SK-N-SH (cell line): Measurements from ENCODE around the gene VRTN. TPM values are rescaled to one million over a fixed set of nuclear protein-coding genes. Genes with fewer than 3 reads are reported as not detected.

Experiments used
- CTCF ChIA-PET: fragments of 300-600, 350-600 bp; formaldehyde crosslinking; extraction: SDS; loops from one replicate; lab custom pipeline; 2021; lab: Yijun Ruan, JAX
- POLR2A ChIA-PET: fragments of 350-600 bp; sonication (Branson Sonifier 250); formaldehyde crosslinking; extraction: SDS; loops from one replicate; lab custom pipeline; 2020; ENCODE audit warnings: antibody characterized with exemption, inconsistent platforms; lab: Yijun Ruan, JAX
- DNase-seq: peaks from one replicate; pipeline ENCODE4 v3.0.0; 2012
- H2AFZ ChIP-seq: fragments of 200-600 bp; sonication (generic); 2 replicates; pipeline ENCODE4 v1.8.1; 2016; ENCODE audit warnings: antibody characterized with exemption, mild to moderate bottlenecking, low read depth
- H3F3A ChIP-seq: fragments of 200-600 bp; sonication (generic); replicated peaks from 2 replicates; pipeline ENCODE3; 2016; ENCODE audit warnings: antibody characterized with exemption, mild to moderate bottlenecking; ENCODE audit not compliant: insufficient read depth
- H3K27ac ChIP-seq, 2 experiments: fragments of 200-500 bp in 1 of 2; fragments of 200-600 bp in 1 of 2; sonication (Bioruptor generic) in 1 of 2; sonication (generic), shearing (Covaris generic) in 1 of 2; 2 replicates each; pipeline versions ENCODE4 v1.5.1 to v1.6.1; 2014 to 2016; ENCODE audit warnings: low read depth in 2 of 2, inconsistent platforms in 1 of 2, low read length in 1 of 2, mild to moderate bottlenecking in 1 of 2, mixed read lengths in 1 of 2
- H3K27me3 ChIP-seq: fragments of 200-600 bp; sonication (generic), shearing (Covaris generic); 2 replicates; pipeline ENCODE4 v1.6.1; 2016; ENCODE audit warnings: mixed run types; ENCODE audit not compliant: insufficient read depth
- H3K36me3 ChIP-seq, 2 experiments: fragments of 200-500 bp in 1 of 2; fragments of 200-600 bp in 1 of 2; sonication (Bioruptor generic) in 1 of 2; sonication (generic) in 1 of 2; replicated peaks in 1 of 2; 2 replicates each; pipeline versions ENCODE3 to v1.5.1; 2014 to 2016; ENCODE audit warnings: low read length in 1 of 2, mild to moderate bottlenecking in 1 of 2; ENCODE audit not compliant: insufficient read depth in 2 of 2, control insufficient read depth in 1 of 2
- H3K4me1 ChIP-seq, 2 experiments: fragments of 200-500 bp in 1 of 2; fragments of 200-600 bp in 1 of 2; sonication (Bioruptor generic) in 1 of 2; sonication (generic), shearing (Covaris generic) in 1 of 2; 2 replicates each; pipeline versions ENCODE4 v1.5.1 to v1.6.1; 2014 to 2016; ENCODE audit warnings: low read depth in 1 of 2, low read length in 1 of 2, mixed run types in 1 of 2; ENCODE audit not compliant: insufficient read depth in 2 of 2, control insufficient read depth in 1 of 2
- H3K4me2 ChIP-seq: fragments of 200-600 bp; sonication (generic), shearing (Covaris generic); 2 replicates; pipeline ENCODE4 v1.6.1; 2017; ENCODE audit warnings: mixed run types
- H3K4me3 ChIP-seq, 2 experiments: fragments of 200-500 bp in 1 of 2; fragments of 200-600 bp in 1 of 2; sonication (Bioruptor generic) in 1 of 2; sonication (generic), shearing (Covaris generic) in 1 of 2; 2 replicates each; pipeline versions ENCODE4 v1.5.1 to v1.8.1; 2014 to 2016; ENCODE audit warnings: low read depth in 2 of 2, inconsistent platforms in 1 of 2, low read length in 1 of 2, mild to moderate bottlenecking in 1 of 2, mixed read lengths in 1 of 2, moderate library complexity in 1 of 2
- H3K79me2 ChIP-seq: fragments of 200-600 bp; sonication (generic); 2 replicates; pipeline ENCODE4 v1.8.1; 2017; ENCODE audit warnings: mild to moderate bottlenecking; ENCODE audit not compliant: insufficient read depth
- H3K9ac ChIP-seq: fragments of 200-600 bp; sonication (generic); 2 replicates; pipeline ENCODE4 v1.6.1; 2017; ENCODE audit warnings: mixed run types
- H3K9me2 ChIP-seq: fragments of 200-600 bp; sonication (generic); 2 replicates; pipeline ENCODE4 v1.6.1; 2017; ENCODE audit warnings: mixed run types
- H3K9me3 ChIP-seq: fragments of 200-600 bp; sonication (generic); 2 replicates; pipeline ENCODE4 v1.6.1; 2017; ENCODE audit warnings: mixed run types, mild to moderate bottlenecking, moderate library complexity
- H4K20me1 ChIP-seq: fragments of 200-600 bp; sonication (generic); 2 replicates; pipeline ENCODE4 v1.6.1; 2017; ENCODE audit warnings: mild to moderate bottlenecking, mixed run types; ENCODE audit not compliant: insufficient read depth
- CHD2 ChIP-seq: fragments of 150-350 bp; IDR thresholded peaks from 2 replicates; pipeline ENCODE4 v1.6.1; 2018; ENCODE audit warnings: low read length; ENCODE audit not compliant: partially characterized antibody
- CTCF ChIP-seq: fragments of 200-600 bp; sonication (generic); IDR thresholded peaks from 2 replicates; pipeline ENCODE4 v1.6.1; 2017; ENCODE audit warnings: antibody characterized with exemption, mild to moderate bottlenecking, moderate library complexity
- EP300 ChIP-seq, 2 experiments: IDR thresholded peaks; 2 replicates each; pipeline versions ENCODE4 v1.4.0 to v1.6.1; 2012; ENCODE audit warnings: borderline replicate concordance in 1 of 2, low read depth in 1 of 2, low read length in 1 of 2
- FOSL2 ChIP-seq: IDR thresholded peaks from 2 replicates; pipeline ENCODE4 v1.4.0; 2012; ENCODE audit warnings: low read depth, mild to moderate bottlenecking, moderate library complexity, borderline replicate concordance
- JUND ChIP-seq: IDR thresholded peaks from 2 replicates; pipeline ENCODE4 v1.4.0; 2012
- MXI1 ChIP-seq: IDR thresholded peaks from 2 replicates; pipeline ENCODE4 v1.6.1; 2012; ENCODE audit warnings: mild to moderate bottlenecking, low read depth, low read length, improper control_type of control experiment
- NFIC ChIP-seq: IDR thresholded peaks from 2 replicates; pipeline ENCODE4 v1.4.0; 2012; ENCODE audit warnings: borderline replicate concordance
- NRF1 ChIP-seq: IDR thresholded peaks from 2 replicates; pipeline ENCODE4 v1.6.1; 2012; ENCODE audit warnings: low read depth, mild to moderate bottlenecking, low read length
- PBX3 ChIP-seq: IDR thresholded peaks from 2 replicates; pipeline ENCODE4; 2012
- RAD21 ChIP-seq: IDR thresholded peaks from 2 replicates; pipeline ENCODE4 v1.6.1; 2012; ENCODE audit warnings: mild to moderate bottlenecking, low read length
- RCOR1 ChIP-seq: fragments of 150-350 bp; IDR thresholded peaks from 2 replicates; pipeline ENCODE4 v1.6.1; 2017; ENCODE audit warnings: antibody characterized with exemption, low read length
- REST ChIP-seq: IDR thresholded peaks from 2 replicates; pipeline ENCODE4 v1.6.1; 2012; ENCODE audit warnings: mild to moderate bottlenecking, low read depth, low read length, moderate library complexity
- RXRA ChIP-seq: IDR thresholded peaks from 2 replicates; pipeline ENCODE4 v1.4.0; 2012; ENCODE audit warnings: low read depth, mild to moderate bottlenecking, borderline replicate concordance
- SMC3 ChIP-seq: IDR thresholded peaks from 2 replicates; pipeline ENCODE4 v1.6.1; 2012; ENCODE audit warnings: low read depth, low read length, improper control_type of control experiment
- TCF12 ChIP-seq: IDR thresholded peaks from 2 replicates; pipeline ENCODE4 v1.4.0; 2012
- TEAD4 ChIP-seq: IDR thresholded peaks from 2 replicates; pipeline ENCODE4 v1.4.0; 2012; ENCODE audit warnings: mild to moderate bottlenecking, borderline replicate concordance; ENCODE audit not compliant: insufficient read depth
- USF1 ChIP-seq: IDR thresholded peaks from 2 replicates; pipeline ENCODE4 v1.4.0; 2012; ENCODE audit warnings: low read depth, borderline replicate concordance
- WGBS: methylation state at CpG from one replicate; pipeline ENCODE4 v1.1.6; 2017; ENCODE audit warnings: low lambda C conversion rate; 5-methylcytosine and 5-hydroxymethylcytosine counted together
- polyA plus RNA-seq, 3 experiments: library from polyadenylated mRNA; depleted of rRNA; stranded (reverse); fragments of >200 nt; gene quantifications; 2 replicates each; pipeline ENCODE4 v1.2.3, GENCODE V29; 2012

The VRTN gene
- polyA plus RNA-seq, 1 of the 3 experiments (the other 2 are of a cell fraction): not detected

GRCh38 chr14:74400031-74400685 lies 51.9 kb downstream of the VRTN start:
- no peaks in the 10 kb centered on the region for H4K20me1 ChIP-seq
- H3K4me2 ChIP-seq: no peak overlapping the region
- DNase-seq: no peak
- no peaks in the 10 kb centered on the region for H3K36me3 ChIP-seq
- TF ChIP-seq USF1 (no peak), PBX3 (no peak), SMC3 (no peak), MXI1 (no peak), NFIC (no peak), RAD21 (no peak), RXRA (no peak), CTCF (no peak), JUND (no peak), FOSL2 (no peak), REST (no peak), TEAD4 (no peak), EP300 (IDR thresholded peaks at IDR 0.05; ENCODE audit: borderline replicate concordance in 1 of 2, low read depth in 1 of 2, low read length in 1 of 2) (no peak), CHD2 (no peak), NRF1 (no peak), TCF12 (no peak), RCOR1 (no peak)
- CTCF ChIA-PET: interaction anchor here (1.2 to 1.9 kb wide), 3 partner anchors 19 to 79 kb away, joined by 4 to 9 read pairs (median 4); no protein-coding TSS in a partner anchor
- no peak overlapping the region for H2AFZ ChIP-seq
- H3K4me3 ChIP-seq: no peak overlapping the region
- WGBS: 46% methylated on average over 13 of the region's 13 CpGs
- no peaks in the 10 kb centered on the region for H3K9me2 ChIP-seq
- no peaks in the 10 kb centered on the region for H3K9me3 ChIP-seq
- no peak overlapping the region for H3K27ac ChIP-seq
- POLR2A ChIA-PET: no interaction called here
- H3K27me3 ChIP-seq: peaks cover 53% of the 10 kb centered on the region
- no peaks in the 10 kb centered on the region for H3K79me2 ChIP-seq
- H3F3A ChIP-seq: no peaks in the 10 kb centered on the region
- no peak overlapping the region for H3K9ac ChIP-seq
- H3K4me1 ChIP-seq: peaks cover 0 to 10% of the 10 kb centered on the region in 2 experiments; a peak in 1 of 4 replicates
